Kidney glomerular epithelial cell (primary cell): ENCODE data around the gene INPP4B.

Experiments
- DNase-seq: peaks from one replicate; lab custom pipeline; 2025; lab: John Stamatoyannopoulos, UW

The INPP4B gene

GRCh38 chr4:142574306-142574705, 271.8 kb downstream of the INPP4B start:
- no peak for DNase-seq

- no peak for DNase-seq
Observed at GRCh38 chr4:142572071-142572470, 274.0 kb downstream of the INPP4B start.

- DNase-seq, result peak; percentile 26
Observed at GRCh38 chr4:142567620-142568451, 278.3 kb downstream of the INPP4B start.

GRCh38 chr4:142567199-142567598, 278.9 kb downstream of the INPP4B start:
- no peak for DNase-seq

- DNase-seq, result no peak
Observed at GRCh38 chr4:142566777-142567176, 279.3 kb downstream of the INPP4B start.

GRCh38 chr4:142566243-142566642, 279.9 kb downstream of the INPP4B start:
- no peak for DNase-seq

GRCh38 chr4:142565771-142566170, 280.3 kb downstream of the INPP4B start:
- DNase-seq, result no peak

GRCh38 chr4:142563682-142564291, 282.3 kb downstream of the INPP4B start:
- peak; percentile 27 for DNase-seq

GRCh38 chr4:142559986-142560385, 286.1 kb downstream of the INPP4B start:
- DNase-seq, result no peak

- DNase-seq, result peak; percentile 25
Observed at GRCh38 chr4:142558851-142559250, 287.2 kb downstream of the INPP4B start.

- no peak for DNase-seq
Observed at GRCh38 chr4:142557239-142557801, 288.8 kb downstream of the INPP4B start.

GRCh38 chr4:142556570-142557238, 289.4 kb downstream of the INPP4B start:
- no peak for DNase-seq

- no peak for DNase-seq
Observed at GRCh38 chr4:142556048-142556447, 290.1 kb downstream of the INPP4B start.

GRCh38 chr4:142554412-142554811, 291.7 kb downstream of the INPP4B start:
- no peak for DNase-seq

- no peak for DNase-seq
Observed at GRCh38 chr4:142551517-142552305, 294.4 kb downstream of the INPP4B start.

- DNase-seq, result no peak
Observed at GRCh38 chr4:142550965-142551364, 295.1 kb downstream of the INPP4B start.

GRCh38 chr4:142549726-142550463, 296.2 kb downstream of the INPP4B start:
- peak; percentile 95 for DNase-seq

- peak; percentile 5 for DNase-seq
Observed at GRCh38 chr4:142549248-142549647, 296.9 kb downstream of the INPP4B start.

- DNase-seq, result peak; percentile 8
Observed at GRCh38 chr4:142548491-142548890, 297.6 kb downstream of the INPP4B start.

GRCh38 chr4:142547974-142548373, 298.1 kb downstream of the INPP4B start:
- DNase-seq, result no peak

- no peak for DNase-seq
Observed at GRCh38 chr4:142544594-142544993, 301.5 kb downstream of the INPP4B start.
